GM12878 (cell line): Measurements from ENCODE around the gene TRERF1. TPM values are rescaled to one million over a fixed set of nuclear protein-coding genes. Genes with fewer than 3 reads are reported as not detected.

ENCODE experiments used
- ATAC-seq: fragments of 200-7000 bp; cut with Tn5 transposase; 3 replicates; pipeline ENCODE4 v1.9.1; 2020; ENCODE audit warnings: mild to moderate bottlenecking, moderate library complexity
- BruUV-seq: library from RNA; stranded (reverse); fragments of 400-500 nt; replicated peaks from 2 replicates; lab custom pipeline; 2021; lab: Mats Ljungman, UMichigan
- CTCF ChIA-PET: fragments of 300-600 bp; sonication (Branson Sonifier 250); formaldehyde crosslinking; extraction: SDS; loops from one replicate; lab custom pipeline; 2021; ENCODE audit warnings: inconsistent platforms; lab: Yijun Ruan, JAX
- POLR2A ChIA-PET: fragments of 350-600 bp; formaldehyde crosslinking; extraction: SDS; loops from one replicate; lab custom pipeline; 2021; ENCODE audit warnings: inconsistent platforms; lab: Charles Lee
- RAD21 ChIA-PET: fragments of 300-600 bp; sonication (Branson Sonifier 250); formaldehyde crosslinking; loops from one replicate; lab custom pipeline; 2023; ENCODE audit warnings: antibody characterized with exemption; ENCODE audit not compliant: unreplicated experiment; lab: Charles Lee
- SMC1A ChIA-PET: fragments of 300-600 bp; sonication (Branson Sonifier 250); formaldehyde crosslinking; loops from one replicate; lab custom pipeline; 2023; ENCODE audit not compliant: unreplicated experiment, uncharacterized antibody; lab: Charles Lee
- DNase-seq: peaks from one replicate; pipeline ENCODE4 v3.0.0-alpha.2; 2011; ENCODE audit warnings: low read depth, low spot score
- FAIRE-seq: peaks from 3 replicates; lab custom pipeline; 2011; peaks lifted over from hg19 to GRCh38; lab: Jason Lieb, UNC
- H2AFZ ChIP-seq: 2 replicates; pipeline ENCODE4 v1.6.0; 2011; ENCODE audit warnings: low read depth, low read length, control low read depth; ENCODE audit not compliant: control insufficient read depth
- H3K27ac ChIP-seq: 2 replicates; pipeline ENCODE4 v1.5.1; 2011; ENCODE audit warnings: control low read depth; ENCODE audit not compliant: control insufficient read depth, insufficient read depth
- H3K27me3 ChIP-seq, 2 experiments: replicated peaks in 1 of 2; 2 replicates each; pipeline versions ENCODE4 v1.6.0 to v1.6.1; 2011; ENCODE audit warnings: low read length in 1 of 2; ENCODE audit not compliant: control insufficient read depth in 2 of 2, insufficient read depth in 2 of 2
- H3K36me3 ChIP-seq, 2 experiments: 2 replicates each; pipeline ENCODE4 v1.5.1; 2011; ENCODE audit warnings: low read length in 1 of 2; ENCODE audit not compliant: control insufficient read depth in 2 of 2, insufficient read depth in 2 of 2
- H3K4me1 ChIP-seq: 2 replicates; pipeline ENCODE4 v1.6.1; 2011; ENCODE audit warnings: mild to moderate bottlenecking, low read length, moderate library complexity, mixed read lengths; ENCODE audit not compliant: control insufficient read depth, insufficient read depth
- H3K4me2 ChIP-seq: 2 replicates; pipeline ENCODE4 v1.6.0; 2011; ENCODE audit warnings: control low read depth; ENCODE audit not compliant: control insufficient read depth, insufficient read depth
- H3K4me3 ChIP-seq: fragments of 200-600 bp; sonication (generic); 2 replicates; pipeline ENCODE4 v1.5.1; 2016
- H3K79me2 ChIP-seq: 2 replicates; pipeline ENCODE4 v1.6.0; 2011; ENCODE audit warnings: low read length; ENCODE audit not compliant: control insufficient read depth, insufficient read depth
- H3K9ac ChIP-seq: 2 replicates; pipeline ENCODE4 v1.8.0; 2011; ENCODE audit warnings: low read length, control low read depth, mixed read lengths; ENCODE audit not compliant: control insufficient read depth, insufficient read depth
- H3K9me3 ChIP-seq: replicated peaks from 3 replicates; pipeline ENCODE4 v1.5.1; 2011; ENCODE audit warnings: mild to moderate bottlenecking, low read length; ENCODE audit not compliant: control insufficient read depth, insufficient read depth
- H4K20me1 ChIP-seq: 2 replicates; pipeline ENCODE4 v1.6.0; 2011; ENCODE audit not compliant: control insufficient read depth, insufficient read depth
- BCL11A ChIP-seq: IDR thresholded peaks from 2 replicates; pipeline ENCODE4 v1.6.1; 2011; ENCODE audit warnings: low read depth, low read length
- BCL3 ChIP-seq: IDR thresholded peaks from 2 replicates; pipeline ENCODE4 v1.6.1; 2011; ENCODE audit warnings: borderline replicate concordance, low read depth, mild to moderate bottlenecking, moderate library complexity, low read length; ENCODE audit not compliant: insufficient read depth, poor library complexity, severe bottlenecking
- CBX3 ChIP-seq: fragments of 200-600 bp; sonication (generic); IDR thresholded peaks from 2 replicates; pipeline ENCODE4 v1.6.1; 2016; ENCODE audit warnings: low read depth, borderline replicate concordance
- ESRRA ChIP-seq: IDR thresholded peaks from 2 replicates; pipeline ENCODE4 v1.6.1; 2012; ENCODE audit warnings: mild to moderate bottlenecking, low read length, improper control_type of control experiment
- FOXM1 ChIP-seq: IDR thresholded peaks from 2 replicates; pipeline ENCODE4 v1.6.1; 2012; ENCODE audit warnings: low read depth, mild to moderate bottlenecking, inconsistent platforms, low read length, moderate library complexity
- MEF2B ChIP-seq: fragments of 450-650 bp; IDR thresholded peaks from 2 replicates; pipeline ENCODE4 v1.6.1; 2018; ENCODE audit warnings: mild to moderate bottlenecking, moderate library complexity; ENCODE audit not compliant: partially characterized antibody, poor library complexity, severe bottlenecking
- NR2F1 ChIP-seq: fragments of 450-650 bp; conservative IDR thresholded peaks from 2 replicates; pipeline ENCODE4 v1.6.1; 2017; ENCODE audit warnings: mild to moderate bottlenecking
- POU2F2 ChIP-seq: IDR thresholded peaks from 3 replicates; pipeline ENCODE4 v1.6.1; 2011; ENCODE audit warnings: low read depth, mild to moderate bottlenecking, low read length, borderline replicate concordance
- RB1 ChIP-seq: fragments of 450-650 bp; formaldehyde crosslinking; IDR thresholded peaks from 2 replicates; pipeline ENCODE4 v1.6.1; 2017; ENCODE audit warnings: mild to moderate bottlenecking, borderline replicate concordance
- RELA ChIP-seq: fragments of 450-650 bp; IDR thresholded peaks from 2 replicates; pipeline ENCODE4 v1.8.0; 2014; ENCODE audit warnings: borderline replicate concordance; ENCODE audit not compliant: partially characterized antibody
- SKIL ChIP-seq: fragments of 450-650 bp; IDR thresholded peaks from 2 replicates; pipeline ENCODE4 v1.6.1; 2017; ENCODE audit warnings: mild to moderate bottlenecking, low read depth, inconsistent platforms; ENCODE audit not compliant: poor library complexity, severe bottlenecking
- SMC3 ChIP-seq: IDR thresholded peaks from 2 replicates; pipeline ENCODE4 v1.6.1; 2011; ENCODE audit warnings: low read length, improper control_type of control experiment, borderline replicate concordance
- USF1 ChIP-seq: IDR thresholded peaks from 2 replicates; pipeline ENCODE4 v1.6.1; 2011; ENCODE audit warnings: borderline replicate concordance, low read depth, mild to moderate bottlenecking, moderate library complexity, mixed read lengths, low read length; ENCODE audit not compliant: insufficient read depth; ENCODE audit errors: extremely low read length
- ZBTB11 ChIP-seq: fragments of 450-650 bp; formaldehyde crosslinking; IDR thresholded peaks from 2 replicates; pipeline ENCODE4 v1.5.0; 2022; ENCODE audit warnings: mild to moderate bottlenecking, missing genetic modification characterization
- WGBS: methylation state at CpG from one replicate; pipeline ENCODE4 v1.1.6; 2016; ENCODE audit warnings: low lambda C conversion rate; ENCODE audit not compliant: insufficient replicate concordance, insufficient coverage; ENCODE audit errors: missing lambda C conversion rate; 5-methylcytosine and 5-hydroxymethylcytosine counted together
- in situ Hi-C: fragments of 300-500 bp; cut with MboI; formaldehyde crosslinking; loops from 9 replicates; pipeline ENCODE4 v1.14.3; 2018; ENCODE audit warnings: mixed read lengths
- intact Hi-C: fragments of 100-400 bp; cut with micrococcal nuclease; formaldehyde crosslinking; loops from one replicate; pipeline ENCODE4 v1.14.2; 2022; ENCODE audit not compliant: unreplicated experiment
- polyA plus RNA-seq, 11 experiments: library from polyadenylated mRNA; depleted of rRNA in 4 of 11; unstranded in 6 of 11; stranded (reverse) in 5 of 11; fragments of >200 nt; fragmentation: Nextera tagmentation in 4 of 11; fragmentation: Illumina TruSeq in 1 of 11; extraction: Ambion mirVana in 4 of 11; extraction: Trizol in 1 of 11; gene quantifications; 1 replicate in 1 of 11; 2 replicates in 10 of 11; pipeline versions ENCODE4 v1.2.1 to v1.2.3, GENCODE V29; 2011 to 2016; ENCODE audit warnings: inconsistent platforms in 2 of 11, missing spikeins in 2 of 11, low read depth in 1 of 11
- total RNA-seq, 4 experiments: library from RNA; depleted of rRNA in 3 of 4; stranded (reverse); fragments of >200 nt in 3 of 4; fragmentation: Illumina TruSeq in 1 of 4; extraction: Trizol in 1 of 4; gene quantifications; 2 replicates each; pipeline versions ENCODE4 v1.2.1 to v1.2.3, GENCODE V29; 2013 to 2021

Gene TRERF1
- total and polyA plus RNA-seq, 10 of the 15 experiments (the other 5 are each of a cell fraction or from before 2014, with no cell fraction given): 2.2 to 19.4 (median 7.2) TPM

- SMC1A ChIA-PET: interaction anchor here (0.8 to 4.1 kb wide), 9 partner anchors 10 to 85 kb away, joined by 3 to 21 read pairs (median 5); no protein-coding TSS in a partner anchor
- DNase-seq (no peak), FAIRE-seq (no peak), ATAC-seq (no peak)
- in situ Hi-C loops (no loop called here), intact Hi-C loops (no loop called here)
- Histone ChIP-seq H3K27me3 (no peaks in the 10 kb centered on the region), H3K79me2 (peaks cover 50% of the 10 kb centered on the region), H3K27ac (no peak overlapping the region), H3K4me2 (peak overlapping the region; percentile 1; the same call in 1 of the 2 replicates), H3K9me3 (no peaks in the 10 kb centered on the region), H3K9ac (no peak overlapping the region), H3K36me3 (no peaks in the 10 kb centered on the region), H2AFZ (no peak overlapping the region), H4K20me1 (no peaks in the 10 kb centered on the region), H3K4me1 (peaks cover 6% of the 10 kb centered on the region; the same call in 1 of the 2 replicates), H3K4me3 (no peak overlapping the region)
- RAD21 ChIA-PET: interaction anchor here (0.9 to 2.5 kb wide), 3 partner anchors 58 to 100 kb away, joined by 3 to 10 read pairs (median 3); no protein-coding TSS in a partner anchor
- CTCF ChIA-PET: interaction anchor here (1.1 to 3.9 kb wide), 3 partner anchors 64 to 101 kb away, joined by 3 to 18 read pairs (median 8); no protein-coding TSS in a partner anchor
- no TSS peak for BruUV-seq
- WGBS: 64% methylated on average over 3 of the region's 3 CpGs
- POLR2A ChIA-PET: interaction anchor here (0.6 to 1.1 kb wide), 3 partner anchors 15 to 34 kb away, joined by 3 read pairs; no protein-coding TSS in a partner anchor
- TF ChIP-seq POU2F2 (no peak), MEF2B (no peak), BCL3 (no peak), CBX3 (no peak), RELA (no peak), SMC3 (no peak), ZBTB11 (CRISPR knock-in tag) (no peak), BCL11A (no peak), SKIL (no peak), NR2F1 (no peak), RB1 (no peak), USF1 (no peak), FOXM1 (no peak), ESRRA (no peak)
Measured at GRCh38 chr6:42446996-42447395, 4.7 kb downstream of the TRERF1 start.
